Ureter (tissue), 1 donor: Measurements from ENCODE around the gene APBB1IP. TPM values are rescaled to one million over a fixed set of nuclear protein-coding genes. Genes with fewer than 3 reads are reported as not detected.
"Not testable (repeated sequence)": the region's sequence is repeated elsewhere in the genome, so short reads cannot be mapped to it uniquely, and the experiment has no call there.

ENCODE experiments used
- DNase-seq: peaks from one replicate; pipeline ENCODE4 v3.0.0-alpha.2; 2020; ENCODE audit warnings: low spot score
- total RNA-seq: library from RNA; stranded (reverse); gene quantifications from one replicate; pipeline ENCODE4 v1.2.4, GENCODE V29; 2023
- donor health status: DM: yes; HTN: yes; CAD: no.

The APBB1IP gene
- total RNA-seq = 8.0 TPM

- DNase-seq = peak; percentile 68
These were observed at the start of gene APBB1IP for GRCh38 chr10:26437637-26438461. TSS of gene APBB1IP (plus strand) at chr10:26438341. CDS start at chr10:26492327, 53,986 bp downstream.

GRCh38 chr10:26389533-26389932 is 48.6 kb upstream of the APBB1IP start:
- DNase-seq = no peak

GRCh38 chr10:26391701-26392695 is 46.1 kb upstream of the APBB1IP start:
- DNase-seq = no peak

GRCh38 chr10:26398353-26398752 is 39.8 kb upstream of the APBB1IP start:
- not testable (repeated sequence) for DNase-seq

DNA sequence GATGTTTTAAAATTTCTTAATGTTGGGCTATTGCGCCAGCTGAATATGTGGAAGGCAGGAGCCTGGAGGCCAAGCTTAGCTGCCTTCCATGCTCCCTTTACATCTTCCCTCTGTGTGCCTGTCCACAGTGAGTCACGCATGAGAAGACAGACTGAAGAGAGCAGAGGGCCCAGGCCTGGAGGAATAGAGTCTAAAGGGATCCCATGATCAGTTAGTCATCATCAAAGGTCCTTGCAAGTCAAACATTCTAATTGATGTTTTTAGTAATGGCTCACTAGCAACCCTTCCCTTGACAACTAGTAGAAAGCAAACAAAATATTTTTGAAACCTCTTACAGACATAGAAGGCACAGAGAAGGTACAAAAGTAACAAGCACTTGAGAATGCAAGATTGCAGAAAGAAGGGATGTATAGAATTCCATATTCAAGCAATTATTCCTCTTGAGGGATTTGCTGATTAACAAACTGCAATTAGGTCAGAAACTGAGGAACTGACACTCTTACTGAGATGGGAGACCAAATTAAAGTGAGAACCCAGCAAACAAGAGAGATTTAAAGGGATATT is 30.7 kb upstream of the APBB1IP start:
- DNase-seq = no peak

- no peak for DNase-seq
These were observed 29.2 kb upstream of the APBB1IP start for GRCh38 chr10:26408858-26409494.

- no peak for DNase-seq
These were observed 27.8 kb upstream of the APBB1IP start for GRCh38 chr10:26410356-26410755.

- DNase-seq = no peak
These were observed 25.2 kb upstream of the APBB1IP start for GRCh38 chr10:26412932-26413331.

DNA sequence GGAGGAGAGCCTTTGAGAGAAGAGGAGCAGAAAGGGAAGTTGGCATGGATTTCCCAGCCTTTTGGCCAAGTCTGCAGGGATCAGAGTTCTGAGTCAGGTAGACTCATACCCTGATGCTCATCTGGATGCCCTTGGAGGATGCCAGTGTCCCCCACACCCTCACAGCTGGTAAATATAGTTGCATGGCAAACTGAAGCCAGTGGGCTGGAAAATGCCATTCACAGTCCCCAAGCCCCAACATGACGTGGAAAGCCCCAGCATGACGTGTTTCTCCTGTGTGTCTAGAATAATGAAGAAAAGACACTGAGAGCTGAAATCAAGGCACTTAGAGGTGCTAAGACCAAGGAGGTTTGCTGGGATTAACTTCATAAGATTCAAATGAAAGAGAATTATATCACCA is 24.8 kb upstream of the APBB1IP start:
- no peak for DNase-seq

- no peak for DNase-seq
These were observed 21.0 kb upstream of the APBB1IP start for GRCh38 chr10:26417136-26417535.

DNA sequence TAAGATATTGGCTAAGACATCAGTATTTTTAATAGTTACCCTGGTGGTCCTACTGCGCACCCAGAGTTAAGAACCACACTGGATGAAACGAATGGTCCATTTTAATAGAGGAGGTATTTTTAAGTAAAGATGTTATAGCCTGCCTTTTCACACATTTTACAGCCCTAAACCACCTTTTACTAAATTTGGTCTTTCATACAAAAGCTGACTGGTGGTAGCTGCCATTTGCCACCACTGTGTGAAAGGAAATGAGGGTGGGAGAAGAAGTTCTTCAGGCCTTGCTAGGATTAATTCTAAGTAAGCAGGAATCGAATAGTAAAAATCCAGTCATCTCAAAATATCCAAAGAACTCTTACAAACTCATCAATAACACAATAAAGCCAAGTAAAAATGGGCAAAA is 15.2 kb upstream of the APBB1IP start:
- DNase-seq = no peak

- DNase-seq = no peak
These were observed 14.4 kb upstream of the APBB1IP start for GRCh38 chr10:26423722-26424121.

- no peak for DNase-seq
These were observed 7.4 kb upstream of the APBB1IP start for GRCh38 chr10:26430641-26431163.

DNA sequence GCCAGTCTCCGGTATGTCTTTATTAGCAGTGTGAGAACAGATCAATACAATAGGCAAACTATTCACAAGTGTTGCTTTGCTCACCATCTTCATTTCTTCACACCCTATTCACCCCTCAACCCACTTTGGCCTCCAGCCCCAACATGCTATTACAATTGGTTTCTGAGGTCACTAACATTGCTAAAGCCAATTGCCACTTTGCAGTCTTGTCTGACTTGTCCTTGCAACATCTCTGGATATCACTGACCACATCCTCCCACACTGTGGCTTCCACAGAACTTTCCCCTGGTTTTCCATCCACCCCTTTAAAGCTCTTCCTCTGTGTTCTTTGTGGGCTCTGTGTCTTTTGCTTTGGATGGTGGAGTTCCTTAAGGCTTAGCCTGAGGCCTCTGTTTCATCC is 5.2 kb upstream of the APBB1IP start:
- no peak for DNase-seq

DNA sequence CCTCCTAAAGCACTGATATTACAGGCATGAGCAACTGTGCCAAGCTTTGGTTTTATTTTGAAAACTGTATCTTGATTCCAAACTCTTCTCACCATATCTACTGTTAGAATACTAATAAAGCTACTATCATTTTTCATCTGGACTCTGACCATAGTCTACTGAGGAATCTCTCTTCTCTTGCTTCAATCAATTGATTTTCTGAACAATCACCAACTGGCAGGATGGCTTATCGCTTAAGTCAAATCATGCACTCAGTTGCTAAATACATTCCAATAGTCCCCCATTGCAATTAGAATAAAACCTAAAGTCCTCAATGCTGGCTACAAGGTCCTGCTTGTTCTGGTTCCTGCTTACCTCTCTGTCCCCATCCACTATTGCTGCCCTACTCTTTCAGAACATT is 2.3 kb upstream of the APBB1IP start:
- DNase-seq = no peak

GRCh38 chr10:26436848-26437247 is 1.3 kb upstream of the APBB1IP start:
- no peak for DNase-seq

DNA sequence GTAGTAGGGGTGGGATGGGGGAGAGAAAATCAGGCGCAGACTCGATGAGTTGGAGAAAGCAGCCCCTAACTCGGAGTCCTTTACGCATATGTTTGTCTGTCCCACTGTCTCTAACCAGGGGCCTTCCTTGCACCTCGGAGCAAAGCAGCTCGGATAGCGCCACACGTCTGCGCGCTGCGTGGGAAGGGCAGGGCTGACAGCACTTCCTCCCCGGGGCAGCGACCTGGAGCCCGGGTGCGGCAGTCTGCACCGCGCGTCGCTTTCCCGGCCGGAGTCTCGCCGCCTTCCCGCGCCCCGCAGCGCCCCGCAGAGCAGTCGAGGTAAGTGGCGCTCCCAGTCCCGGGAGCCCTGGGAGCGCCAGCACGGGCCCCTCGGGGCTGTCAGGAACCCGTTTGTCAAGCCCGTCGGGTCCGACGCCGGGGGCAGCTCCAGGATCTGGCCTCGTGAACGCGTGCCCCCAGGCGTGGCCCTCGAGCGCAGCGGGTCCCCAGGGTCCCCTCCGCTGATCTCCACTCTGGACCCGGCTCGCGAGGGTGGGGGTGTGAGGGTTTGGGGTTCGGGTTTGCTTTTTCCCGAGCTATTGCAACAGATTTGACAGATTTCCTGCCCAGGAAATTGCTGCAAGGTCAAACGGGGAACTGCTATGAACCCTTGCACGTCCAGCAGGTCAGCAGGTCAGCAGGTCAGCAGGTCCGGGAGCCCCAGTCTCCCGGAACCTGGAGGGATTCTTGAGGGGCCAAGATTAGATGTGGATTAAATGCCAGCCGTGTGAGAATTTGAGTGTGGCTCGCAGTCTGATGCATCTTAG is 597 bp downstream of the APBB1IP start:
- no peak for DNase-seq

DNA sequence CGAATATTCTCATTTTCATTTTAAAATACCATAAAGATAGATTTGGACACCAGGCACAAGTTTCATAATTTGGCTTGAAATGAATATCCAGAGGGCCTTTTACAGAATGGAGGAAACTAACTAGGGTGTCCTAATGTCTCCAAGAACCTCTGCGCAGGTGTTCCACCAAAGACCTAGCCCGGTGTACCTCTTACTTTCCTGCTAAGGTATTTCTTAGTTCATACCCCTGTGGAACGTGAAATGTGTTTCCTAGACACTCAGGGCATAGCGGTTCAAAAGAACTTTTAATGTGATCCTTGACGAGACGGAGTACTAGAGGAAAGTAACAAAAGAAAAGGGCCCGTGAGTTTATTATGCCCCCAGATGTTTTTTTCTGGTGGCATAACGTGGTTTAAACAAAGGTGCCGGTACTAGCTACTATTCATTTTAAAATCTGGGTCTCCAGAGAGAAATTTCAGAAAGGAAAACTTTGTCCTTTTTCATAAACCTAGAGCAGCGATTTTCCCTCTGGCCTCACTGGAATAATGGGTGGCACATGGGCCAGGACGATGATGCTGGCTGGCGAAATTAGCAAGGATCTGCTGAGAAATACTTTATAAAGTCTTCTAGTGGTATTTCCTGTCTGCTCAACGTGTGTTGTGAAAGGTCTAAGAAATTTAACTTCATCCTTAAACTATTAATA is 1.4 kb downstream of the APBB1IP start:
- DNase-seq = no peak

DNA sequence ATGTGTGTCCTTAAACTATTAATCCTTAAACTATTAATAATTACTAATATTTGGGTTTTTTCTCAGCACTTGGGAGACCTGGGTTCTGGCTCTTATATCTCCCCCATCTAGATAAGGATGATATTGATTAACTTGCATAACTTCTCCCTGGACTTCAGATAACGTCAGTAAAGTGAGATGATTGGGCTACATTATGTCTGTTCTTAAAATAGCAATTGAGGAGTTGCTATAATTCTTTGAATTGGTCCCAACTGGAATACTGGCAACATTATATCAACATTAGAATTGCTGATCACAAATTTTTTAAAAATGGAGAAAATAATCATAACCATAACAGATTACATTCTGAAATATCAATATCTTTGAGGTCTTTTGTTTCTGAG is 1.9 kb downstream of the APBB1IP start:
- DNase-seq = no peak
